ENCODE data around the gene SPOCK2.

The SPOCK2 gene

DNA sequence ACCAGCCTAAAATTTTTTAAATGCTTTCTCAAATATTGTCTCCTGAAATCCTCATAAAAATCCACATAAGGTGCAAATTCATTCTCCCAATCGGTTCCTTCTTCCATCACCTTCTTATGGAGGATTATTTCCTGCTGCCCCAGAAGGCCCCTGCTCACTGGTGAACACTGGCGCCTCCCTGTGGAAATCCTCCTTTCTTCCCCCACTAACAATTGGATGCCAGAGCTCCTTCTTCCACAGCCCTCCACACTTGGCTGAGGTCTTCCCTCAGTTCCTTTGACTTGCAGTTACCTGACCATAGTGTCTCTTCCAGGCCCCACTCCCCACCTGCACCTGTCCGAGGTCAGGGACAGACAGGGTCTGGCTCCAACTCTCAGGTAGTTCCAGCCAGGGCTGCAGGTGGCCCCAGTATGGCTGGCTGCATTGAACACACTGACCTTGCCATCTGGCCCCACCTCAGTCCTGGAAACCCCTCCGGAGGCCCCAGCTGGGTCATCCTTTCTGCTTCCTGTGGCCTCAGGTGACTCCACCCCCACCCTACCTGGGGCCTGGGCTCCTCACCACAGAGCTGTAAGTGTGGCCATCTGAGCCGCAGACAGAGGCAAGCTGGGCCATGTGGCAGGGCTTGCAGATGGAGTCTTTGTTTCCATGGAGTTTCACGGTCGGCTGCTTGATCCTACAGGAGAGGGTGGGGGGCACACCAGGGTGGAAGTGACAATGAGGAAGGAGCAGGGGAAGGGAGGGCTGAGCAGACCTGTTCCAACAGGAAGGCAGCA lies 18.4 kb downstream of the SPOCK2 start:
- H3K4me3 ChIP-seq (ENCODE audit: low read depth, low read length), result no peak overlapping the region
- DNase-seq (ENCODE audit: low read depth), result no peak
- TF ChIP-seq, protein P1, sequence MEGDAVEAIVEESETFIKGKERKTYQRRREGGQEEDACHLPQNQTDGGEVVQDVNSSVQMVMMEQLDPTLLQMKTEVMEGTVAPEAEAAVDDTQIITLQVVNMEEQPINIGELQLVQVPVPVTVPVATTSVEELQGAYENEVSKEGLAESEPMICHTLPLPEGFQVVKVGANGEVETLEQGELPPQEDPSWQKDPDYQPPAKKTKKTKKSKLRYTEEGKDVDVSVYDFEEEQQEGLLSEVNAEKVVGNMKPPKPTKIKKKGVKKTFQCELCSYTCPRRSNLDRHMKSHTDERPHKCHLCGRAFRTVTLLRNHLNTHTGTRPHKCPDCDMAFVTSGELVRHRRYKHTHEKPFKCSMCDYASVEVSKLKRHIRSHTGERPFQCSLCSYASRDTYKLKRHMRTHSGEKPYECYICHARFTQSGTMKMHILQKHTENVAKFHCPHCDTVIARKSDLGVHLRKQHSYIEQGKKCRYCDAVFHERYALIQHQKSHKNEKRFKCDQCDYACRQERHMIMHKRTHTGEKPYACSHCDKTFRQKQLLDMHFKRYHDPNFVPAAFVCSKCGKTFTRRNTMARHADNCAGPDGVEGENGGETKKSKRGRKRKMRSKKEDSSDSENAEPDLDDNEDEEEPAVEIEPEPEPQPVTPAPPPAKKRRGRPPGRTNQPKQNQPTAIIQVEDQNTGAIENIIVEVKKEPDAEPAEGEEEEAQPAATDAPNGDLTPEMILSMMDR (conservative IDR thresholded peaks at IDR 0.05; ENCODE audit: low read depth, low read length), result peak; percentile 53

DNA sequence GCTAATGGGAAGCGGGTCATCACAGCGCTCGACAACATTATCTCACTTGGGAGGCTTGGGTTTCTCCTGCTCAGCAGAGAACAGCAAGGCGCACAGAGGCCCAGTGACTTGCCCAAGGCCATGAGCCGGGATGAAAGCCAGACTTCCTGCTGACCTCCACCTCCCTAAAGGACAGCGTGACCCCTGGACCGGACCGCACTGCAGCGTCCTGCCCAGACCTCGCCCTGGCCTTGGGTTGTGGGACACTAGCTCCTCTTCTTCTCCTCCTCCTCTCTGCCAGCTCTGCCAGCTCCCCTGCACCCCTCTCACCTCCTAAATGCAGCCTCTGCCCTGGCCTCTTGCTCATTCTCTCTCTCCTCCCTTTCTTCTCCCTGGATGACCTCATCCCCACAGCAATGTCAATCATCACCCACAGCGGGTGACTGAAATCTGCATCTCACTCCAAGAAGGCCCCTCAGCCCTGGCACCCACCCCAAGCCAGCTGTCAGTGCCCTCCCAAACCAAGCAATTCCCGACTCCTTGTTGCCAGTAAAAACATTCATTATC lies 19.4 kb downstream of the SPOCK2 start:
- TF ChIP-seq, protein P1 (conservative IDR thresholded peaks at IDR 0.05; ENCODE audit: low read depth, low read length), result no peak
- H3K4me3 ChIP-seq (ENCODE audit: low read depth, low read length), result no peak overlapping the region

DNA sequence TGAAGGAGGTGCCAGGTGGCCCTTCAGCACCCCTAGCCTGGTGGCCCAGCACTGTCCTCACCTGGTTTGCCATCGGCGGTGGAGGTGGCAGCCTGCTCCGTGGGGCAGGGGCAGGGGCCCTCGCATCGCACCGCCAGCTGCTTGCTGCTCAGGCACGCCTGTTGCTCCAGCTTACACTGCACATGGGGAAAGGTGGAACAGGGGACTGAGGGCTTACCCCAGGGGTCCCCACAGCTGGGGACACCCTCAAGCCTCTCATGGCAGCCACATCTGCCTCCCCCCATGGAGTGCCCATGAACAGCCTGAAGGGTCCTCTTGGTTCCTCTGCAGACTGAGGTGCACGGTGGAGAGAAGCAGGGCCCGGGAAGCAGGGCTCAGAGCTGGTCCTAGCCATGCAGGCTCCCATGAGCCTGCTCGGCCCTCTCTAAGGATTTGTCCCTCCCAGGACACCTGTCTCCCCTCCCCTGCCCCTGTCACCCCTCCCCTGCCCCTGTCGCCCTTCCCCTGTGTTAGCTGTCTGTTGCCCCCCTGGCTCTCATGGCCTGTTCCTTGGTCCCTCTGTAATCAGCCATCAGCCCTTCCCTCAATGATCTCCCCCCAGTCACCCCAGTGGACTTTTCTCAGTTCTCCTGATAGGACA lies 20.1 kb downstream of the SPOCK2 start:
- TF ChIP-seq, protein P1 (conservative IDR thresholded peaks at IDR 0.05; ENCODE audit: low read depth, low read length), result no peak
- no peak overlapping the region for H3K4me3 ChIP-seq (ENCODE audit: low read depth, low read length)
- DNase-seq (ENCODE audit: low read depth), result no peak

More for the DNA sequence above, 19.4 kb downstream of the SPOCK2 start:
- no peak for DNase-seq (ENCODE audit: low read depth)

DNA sequence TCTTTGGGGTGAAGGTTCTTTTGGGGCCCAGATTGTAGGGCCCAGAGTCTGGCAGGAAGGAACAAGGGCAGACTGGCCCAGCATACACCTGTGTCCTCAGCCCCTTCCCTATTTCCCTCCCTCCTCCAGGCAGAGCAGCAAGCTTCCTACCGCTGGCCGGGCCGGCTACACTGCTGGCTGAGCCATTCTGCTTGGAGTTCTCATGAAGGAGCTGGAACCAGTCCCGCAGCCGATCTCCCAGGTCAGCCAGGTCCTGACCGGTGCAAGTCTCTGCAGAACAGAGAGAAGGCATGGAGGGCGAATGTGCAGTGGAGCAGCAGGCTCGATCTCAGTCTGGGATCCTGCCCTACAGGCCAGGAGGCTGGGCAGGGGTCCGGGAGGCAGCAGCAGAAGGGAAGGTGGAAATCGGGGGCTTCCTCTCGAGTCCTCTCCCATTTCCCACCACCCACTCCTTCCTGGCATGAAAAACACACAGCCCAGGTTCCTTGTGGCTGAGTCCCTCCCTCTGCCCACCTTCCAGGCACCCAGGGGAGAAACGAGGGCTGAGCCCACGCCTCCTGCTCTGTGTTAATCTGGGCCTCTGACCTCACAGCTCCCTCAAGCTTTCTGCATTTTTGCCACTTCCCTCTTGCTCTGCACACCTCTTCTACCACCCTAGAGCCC lies 20.8 kb downstream of the SPOCK2 start:
- no peak overlapping the region for H3K4me3 ChIP-seq (ENCODE audit: low read depth, low read length)
- DNase-seq (ENCODE audit: low read depth), result no peak

GRCh38 chr10:72066318-72067284 lies 21.8 kb downstream of the SPOCK2 start:
- TF ChIP-seq, protein P1 (conservative IDR thresholded peaks at IDR 0.05; ENCODE audit: low read depth, low read length), result no peak
- DNase-seq (ENCODE audit: low read depth), result no peak
- no peak overlapping the region for H3K4me3 ChIP-seq (ENCODE audit: low read depth, low read length)

More for the DNA sequence above, 20.8 kb downstream of the SPOCK2 start:
- TF ChIP-seq, protein P1 (conservative IDR thresholded peaks at IDR 0.05; ENCODE audit: low read depth, low read length), result no peak

DNA sequence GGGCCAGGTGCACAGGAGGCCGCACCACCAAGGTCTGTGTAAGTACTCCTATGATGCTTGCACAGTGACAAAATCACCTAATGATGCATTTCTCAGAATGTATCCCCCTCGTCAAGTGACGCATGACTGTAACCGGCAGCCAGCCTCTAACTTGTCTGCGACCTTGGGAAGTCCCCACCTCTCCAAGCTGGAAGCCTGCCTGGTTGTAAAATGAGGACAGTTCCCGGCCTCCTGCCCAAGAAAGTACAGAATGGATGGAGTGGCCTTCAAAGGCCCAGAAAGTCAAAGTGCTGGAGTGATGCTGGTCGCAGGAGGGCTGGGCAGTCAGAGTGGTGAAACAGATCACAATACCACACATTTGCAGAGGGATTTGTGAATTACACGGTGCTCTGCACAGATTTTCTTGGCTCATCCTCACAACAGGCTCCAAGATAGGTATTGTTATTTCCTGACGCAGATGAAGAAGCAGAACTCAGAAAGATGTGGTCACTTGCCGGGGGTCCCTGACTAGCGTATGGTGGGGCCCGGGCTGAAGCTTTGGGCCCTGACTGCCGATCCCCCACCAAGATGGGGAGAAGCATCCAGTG lies 22.8 kb downstream of the SPOCK2 start:
- no peak overlapping the region for H3K4me3 ChIP-seq (ENCODE audit: low read depth, low read length)
- TF ChIP-seq, protein P1 (conservative IDR thresholded peaks at IDR 0.05; ENCODE audit: low read depth, low read length), result no peak
- DNase-seq (ENCODE audit: low read depth), result no peak
